Vagina (tissue), 2 donors: ENCODE data around the gene CRACDL.

Experiments
- CTCF ChIP-seq, 3 experiments: fragments of 450-650 bp in 2 of 3; fragments of 200-600 bp in 1 of 3; sonication (generic) in 1 of 3; IDR thresholded peaks; one replicate each; pipeline ENCODE4 v1.5.1; 2017 to 2019; ENCODE audit warnings: antibody characterized with exemption in 3 of 3, mild to moderate bottlenecking in 2 of 3, moderate library complexity in 2 of 3
- POLR2A ChIP-seq, 2 donors: fragments of 450-650 bp; IDR thresholded peaks; one replicate each; pipeline ENCODE4 v1.6.1; 2017; ENCODE audit warnings: antibody characterized with exemption in 2 of 2, mild to moderate bottlenecking in 2 of 2, moderate library complexity in 2 of 2
- POLR2AphosphoS5 ChIP-seq, 2 donors: sonication (generic); formaldehyde crosslinking; IDR thresholded peaks; one replicate each; pipeline ENCODE4 v1.9.0; 2017; ENCODE audit warnings: antibody characterized with exemption in 2 of 2, mild to moderate bottlenecking in 2 of 2, low read depth in 1 of 2; ENCODE audit not compliant: insufficient read depth in 1 of 2

DNA sequence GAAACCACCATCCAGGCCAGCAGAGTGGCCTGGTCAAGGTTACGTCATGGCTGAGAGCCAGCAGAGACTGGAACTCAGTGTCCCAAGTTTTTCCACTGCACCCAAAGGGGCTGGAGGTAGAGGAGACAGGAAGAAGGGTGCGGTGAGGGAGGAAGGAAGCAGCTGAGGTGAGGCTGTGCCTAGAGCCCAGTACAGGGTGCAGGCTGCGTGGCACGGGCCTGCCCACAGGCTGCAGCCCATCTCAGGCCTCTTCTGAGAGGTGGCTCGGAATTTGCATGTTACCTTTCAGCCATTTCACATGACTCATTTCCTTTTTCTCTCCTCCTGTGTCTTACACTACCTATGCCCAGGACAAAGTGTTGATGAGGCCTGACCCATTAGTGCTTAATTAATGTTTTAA is 191.4 kb downstream of the CRACDL start:
- TF ChIP-seq CTCF (IDR thresholded peaks at IDR 0.05) (no peak), POLR2A (IDR thresholded peaks at IDR 0.05) (no peak), POLR2AphosphoS5 (IDR thresholded peaks at IDR 0.05; ENCODE audit: insufficient read depth in 1 of 2, low read depth in 1 of 2) (no peak)
